GM19239 (cell line): Measurements from ENCODE around the gene DDHD1.
"Not testable (repeated sequence)": the region's sequence is repeated elsewhere in the genome, so short reads cannot be mapped to it uniquely, and the experiment has no call there.

Source experiments
- DNase-seq: peaks from one replicate; pipeline ENCODE4 v3.0.0; 2011; ENCODE audit warnings: low spot score; ENCODE audit not compliant: insufficient read length
- FAIRE-seq: peaks from 2 replicates; lab custom pipeline; 2011; peaks lifted over from hg19 to GRCh38; lab: Jason Lieb, UNC

Gene DDHD1

GRCh38 chr14:53153702-53154112 is 584 bp upstream of the DDHD1 start:
- no peak for DNase-seq
- FAIRE-seq = peak; percentile 37

DNA sequence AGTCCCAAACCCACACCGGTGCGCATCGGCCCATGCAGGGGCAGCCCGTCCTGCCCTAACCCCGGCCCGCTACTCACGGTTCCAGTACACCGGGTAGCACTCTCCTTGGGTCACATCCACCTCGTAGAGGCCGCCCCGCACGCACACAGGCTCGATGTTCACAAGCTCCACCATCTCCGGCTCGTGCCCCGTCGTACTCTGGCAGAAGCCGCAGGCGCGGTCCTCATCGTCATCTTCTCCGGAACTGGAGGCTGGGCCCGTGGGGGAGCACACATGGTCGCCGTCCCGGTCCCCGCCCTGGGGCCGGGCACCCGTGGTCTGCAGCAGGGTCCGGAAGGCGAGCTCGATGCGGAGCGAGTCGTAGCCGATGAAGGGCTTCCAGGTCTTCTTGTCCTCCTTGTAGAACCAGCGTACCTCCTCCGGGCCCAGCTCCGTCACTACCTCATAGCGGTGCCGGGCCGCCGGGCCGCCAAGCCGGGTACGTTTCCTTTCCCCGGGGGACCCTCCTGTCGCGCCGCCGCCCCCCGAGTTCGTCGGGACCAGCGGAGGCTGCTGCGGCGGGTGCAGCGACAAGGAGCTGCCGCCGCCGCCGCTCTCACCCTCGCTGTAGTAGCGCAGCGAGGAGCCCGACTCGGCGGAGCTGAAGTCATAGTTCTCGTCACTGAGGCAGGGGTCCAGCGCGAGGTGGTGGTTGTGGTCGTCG is 788 bp downstream of the DDHD1 start:
- FAIRE-seq = peak; percentile 14
- DNase-seq = no peak

DNA sequence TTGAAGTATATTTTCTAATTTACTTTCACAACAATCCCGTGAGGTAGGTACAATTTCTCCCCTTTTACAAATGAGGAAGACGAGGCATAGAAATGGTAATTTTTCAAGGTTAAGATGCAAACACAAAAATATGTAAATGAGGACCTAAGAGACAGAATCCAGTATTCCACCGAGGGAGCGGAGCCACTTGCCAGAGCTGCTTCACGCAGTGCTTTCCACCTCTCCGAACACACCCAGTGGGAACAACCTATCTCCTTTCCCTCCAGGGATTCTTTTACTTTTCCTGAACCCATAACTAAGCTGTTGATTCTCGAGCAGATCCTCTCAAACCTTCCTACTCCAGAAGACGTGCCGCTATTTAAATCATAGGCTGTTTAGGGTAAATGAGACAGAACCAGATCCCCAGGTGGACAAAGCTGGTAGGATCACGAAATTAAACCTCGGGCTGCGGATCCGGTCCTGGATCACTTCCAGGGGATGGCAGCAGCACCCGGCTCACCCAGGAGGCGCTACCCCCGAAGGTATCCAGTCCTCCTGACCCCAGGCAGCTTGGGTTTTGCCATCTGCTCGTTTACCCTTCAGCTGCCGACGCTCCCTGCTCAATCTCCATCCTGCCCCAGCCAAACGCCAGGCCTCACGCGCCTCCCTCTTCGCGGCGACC is 1.5 kb downstream of the DDHD1 start:
- FAIRE-seq (peak; percentile 60), DNase-seq (no peak)

DNA sequence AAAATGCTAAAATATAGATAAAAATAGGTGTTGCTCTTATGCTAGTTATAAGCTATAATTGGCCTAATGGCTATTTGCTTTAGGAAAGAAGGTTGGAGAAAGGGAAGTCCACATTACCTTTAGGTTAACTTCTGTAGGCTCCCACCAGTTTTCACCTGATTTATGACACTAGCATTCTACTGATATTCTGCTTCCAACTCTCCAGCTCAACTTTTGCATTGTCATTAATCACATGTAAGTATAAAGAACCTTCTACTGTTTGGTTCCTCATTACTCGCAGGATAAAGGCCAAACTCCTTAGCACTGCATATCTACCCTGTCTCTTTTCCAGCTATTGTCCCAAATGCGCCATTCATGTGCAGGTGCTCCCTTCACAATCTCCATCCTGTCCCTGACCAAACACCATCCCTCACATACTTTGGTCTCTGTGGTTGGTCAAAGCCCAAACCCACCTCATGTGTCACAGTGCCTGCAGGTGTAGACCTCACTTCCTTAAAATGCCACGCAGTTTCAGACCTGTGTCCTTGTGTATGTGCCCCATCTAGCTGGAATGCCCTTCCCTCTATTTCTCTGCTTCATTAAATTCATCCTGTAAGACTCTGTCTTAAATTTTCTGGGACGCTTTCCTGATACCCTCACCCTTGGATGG is 3.3 kb downstream of the DDHD1 start:
- no peak for DNase-seq
- FAIRE-seq = peak; percentile 84

DNA sequence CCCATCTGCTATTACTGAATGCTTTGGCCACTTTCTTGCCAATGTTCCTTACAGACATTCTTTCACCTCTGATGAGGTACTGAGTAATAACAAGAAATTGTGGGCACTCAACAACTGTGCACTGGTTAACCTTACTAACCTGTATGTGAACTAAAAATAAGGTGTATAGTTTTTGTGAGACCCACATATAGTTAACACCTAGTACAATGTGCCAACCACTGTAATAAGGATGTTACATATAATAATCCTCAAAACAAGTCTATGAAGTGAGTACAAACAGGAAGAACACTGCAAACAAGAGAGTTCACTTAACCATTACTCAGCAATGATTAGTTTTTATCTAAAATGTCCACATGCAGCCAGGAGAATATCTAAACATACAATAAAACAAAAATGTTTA is 4.5 kb downstream of the DDHD1 start:
- FAIRE-seq = peak; percentile 69
- DNase-seq = no peak

GRCh38 chr14:53147893-53148292 is 5.2 kb downstream of the DDHD1 start:
- peak; percentile 73 for FAIRE-seq
- DNase-seq = no peak

DNA sequence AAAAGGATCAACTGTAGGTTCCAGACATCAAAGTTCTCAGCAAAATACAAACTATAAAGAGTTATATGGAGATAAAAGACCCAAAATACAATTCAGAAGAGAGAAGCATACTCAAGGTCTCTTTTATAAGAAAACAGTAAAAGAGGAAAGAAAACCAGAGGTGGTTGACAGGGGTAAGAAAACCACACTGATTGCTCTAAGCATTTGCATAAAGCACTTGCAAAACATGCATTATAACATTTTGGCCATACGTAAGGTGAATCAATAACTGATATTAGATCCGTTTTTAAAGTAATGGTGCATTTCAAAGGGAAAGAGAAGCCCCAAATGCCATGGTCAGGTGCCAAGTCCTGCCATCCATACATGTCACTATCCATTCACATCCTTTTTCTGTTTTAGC is 5.9 kb downstream of the DDHD1 start:
- FAIRE-seq = peak; percentile 87
- no peak for DNase-seq

GRCh38 chr14:53146739-53147138 is 6.4 kb downstream of the DDHD1 start:
- DNase-seq (no peak), FAIRE-seq (no peak)

DNA sequence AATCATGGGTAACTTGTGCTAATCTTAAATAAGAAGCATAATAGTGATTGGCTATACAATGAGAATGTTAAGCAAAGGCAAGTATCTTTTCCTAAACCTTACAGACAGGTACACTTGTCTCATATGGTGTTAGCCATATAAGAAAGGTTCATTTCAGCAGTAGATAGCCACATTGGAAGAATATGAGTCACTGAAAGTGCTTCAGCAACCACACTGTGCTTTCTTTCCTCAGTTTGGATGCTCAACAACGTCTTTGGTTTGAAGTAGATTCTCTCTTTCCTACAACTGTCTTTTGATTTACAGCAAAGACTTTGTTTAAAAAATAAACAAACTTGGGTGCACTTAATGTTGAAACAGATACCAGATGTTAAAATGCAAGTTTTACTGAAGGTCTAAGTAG is 8.9 kb downstream of the DDHD1 start:
- peak; percentile 95 for FAIRE-seq
- DNase-seq = no peak

DNA sequence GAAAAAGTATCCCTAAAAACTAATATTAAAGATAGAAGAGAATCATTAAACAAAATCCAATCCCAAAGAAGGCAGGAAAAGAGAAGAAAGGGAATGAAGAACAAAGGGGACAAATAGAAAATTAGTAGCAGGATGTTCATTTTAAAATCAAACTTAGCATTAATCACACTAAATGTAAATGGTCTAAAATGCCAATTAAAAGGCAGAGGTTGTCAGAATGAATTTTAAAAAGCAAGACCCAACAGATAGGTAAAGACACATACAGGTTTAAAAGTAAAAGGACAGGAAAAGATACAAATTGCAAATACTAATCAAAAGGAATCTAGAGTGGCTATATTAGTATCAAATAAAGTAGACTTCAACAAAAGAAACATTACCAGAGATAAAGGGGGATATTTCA is 12.5 kb downstream of the DDHD1 start:
- DNase-seq = no peak
- no peak for FAIRE-seq

GRCh38 chr14:53137568-53138203 is 15.4 kb downstream of the DDHD1 start:
- DNase-seq (no peak), FAIRE-seq (no peak)

DNA sequence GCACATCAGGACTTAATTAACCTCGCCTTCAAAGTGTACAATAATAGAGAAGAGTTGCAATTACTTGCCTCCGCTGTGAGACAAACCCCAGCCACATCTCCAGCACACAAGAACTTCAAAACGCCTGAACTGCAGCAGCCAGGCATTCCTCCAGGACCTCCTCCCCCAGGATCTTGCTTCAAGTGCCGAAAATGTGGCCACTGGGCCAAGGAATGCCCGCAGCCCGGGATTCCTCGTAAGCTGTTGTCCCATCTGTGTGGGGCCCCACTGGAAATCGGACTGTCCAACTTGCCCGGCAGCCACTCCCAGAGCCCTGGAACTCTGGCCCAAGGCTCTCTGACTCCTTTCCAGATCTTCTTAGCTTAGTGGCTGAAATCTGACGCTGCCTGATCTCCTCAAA is 22.6 kb downstream of the DDHD1 start:
- not testable (repeated sequence) for FAIRE-seq, DNase-seq

GRCh38 chr14:53128303-53129028 is 24.7 kb downstream of the DDHD1 start:
- FAIRE-seq = no peak
- no peak for DNase-seq

DNA sequence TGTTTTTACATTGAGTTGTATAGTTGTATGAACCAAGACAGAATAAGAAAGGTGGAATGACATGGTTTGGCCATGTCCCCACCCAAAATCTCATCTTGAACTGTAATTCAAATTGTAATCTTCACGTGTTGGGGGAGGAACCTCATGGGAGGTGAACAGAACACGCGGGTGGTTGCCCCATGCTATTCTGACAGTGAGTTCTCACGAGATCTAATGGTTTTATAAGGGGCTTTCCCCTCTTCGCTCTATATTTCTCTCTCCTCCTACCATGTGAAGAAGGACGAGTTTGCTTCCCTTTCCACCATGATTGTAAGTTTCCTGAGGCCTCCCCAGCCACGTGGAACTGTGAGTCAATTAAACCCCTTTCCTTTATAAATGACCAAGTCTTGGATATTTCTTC is 25.3 kb downstream of the DDHD1 start:
- no peak for FAIRE-seq

GRCh38 chr14:53127151-53127550 is 26.0 kb downstream of the DDHD1 start:
- FAIRE-seq (peak; percentile 53), DNase-seq (no peak)

More for the DNA sequence above, 25.3 kb downstream of the DDHD1 start:
- DNase-seq = no peak

GRCh38 chr14:53126731-53127130 is 26.4 kb downstream of the DDHD1 start:
- no peak for DNase-seq
- FAIRE-seq = peak; percentile 72

GRCh38 chr14:53124786-53125185 is 28.3 kb downstream of the DDHD1 start:
- DNase-seq = no peak
- FAIRE-seq = peak; percentile 80

GRCh38 chr14:53121419-53121818 is 31.7 kb downstream of the DDHD1 start:
- FAIRE-seq, DNase-seq: not testable (repeated sequence)

DNA sequence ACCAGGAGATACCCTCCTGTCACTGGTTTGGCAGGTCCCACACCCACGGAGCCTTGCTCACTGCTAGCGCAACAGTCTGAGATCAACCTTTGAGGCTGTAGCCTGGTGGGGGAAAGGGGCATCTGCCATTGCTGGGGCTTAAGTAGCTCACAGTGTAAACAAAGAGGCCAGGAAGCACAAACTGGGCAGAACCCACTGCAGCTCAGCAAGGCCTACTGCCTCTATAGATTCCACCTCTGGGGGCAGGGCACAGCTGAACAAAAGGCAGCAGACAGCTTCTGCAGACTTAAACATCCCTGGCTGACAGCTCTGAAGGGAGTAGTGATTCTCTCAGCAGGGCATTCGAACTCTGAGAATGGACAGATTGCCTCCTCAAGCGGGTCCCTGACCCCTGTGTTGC is 35.6 kb downstream of the DDHD1 start:
- not testable (repeated sequence) for FAIRE-seq, DNase-seq

DNA sequence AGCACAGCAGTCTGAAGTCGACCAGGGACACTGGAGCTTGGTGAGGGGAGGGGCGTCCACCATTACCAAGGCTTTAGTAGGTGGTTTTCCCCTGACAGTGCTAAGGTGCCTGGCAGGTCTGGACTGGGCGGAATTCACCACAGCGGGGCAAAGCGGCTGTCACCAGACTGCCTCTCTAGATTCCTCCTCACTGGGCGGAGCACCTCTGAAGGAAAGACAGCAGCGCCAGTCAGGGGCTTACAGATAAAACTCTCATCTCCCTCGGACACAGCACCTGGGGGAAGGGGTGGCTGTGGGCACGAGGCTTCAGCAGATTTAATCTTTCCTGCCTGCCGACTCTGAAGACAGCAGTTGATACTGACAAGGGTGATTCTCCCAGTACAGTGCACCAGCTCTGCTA is 39.1 kb downstream of the DDHD1 start:
- DNase-seq = no peak
- no peak for FAIRE-seq
